Cardiac fibroblast (primary cell): Measurements from ENCODE around the gene CHRNA4.

Experiments
- DNase-seq, 2 donors: peaks; one replicate each; pipeline versions ENCODE4 v3.0.0 to v3.0.0-alpha.2; 2010; ENCODE audit warnings: low read depth in 2 of 2
- H3K4me3 ChIP-seq, 2 donors: replicated peaks in 1 of 2; 1 replicate in 1 of 2; 2 replicates in 1 of 2; pipeline ENCODE4 v1.5.1; 2011; ENCODE audit warnings: low read depth in 2 of 2, low read length in 2 of 2, mild to moderate bottlenecking in 2 of 2, moderate library complexity in 1 of 2
- TF ChIP-seq, protein P1 (sequence below): IDR thresholded peaks from one replicate; pipeline ENCODE4 v1.5.1; 2011; ENCODE audit warnings: low read depth, mild to moderate bottlenecking, low read length, inconsistent platforms

Gene CHRNA4

DNA sequence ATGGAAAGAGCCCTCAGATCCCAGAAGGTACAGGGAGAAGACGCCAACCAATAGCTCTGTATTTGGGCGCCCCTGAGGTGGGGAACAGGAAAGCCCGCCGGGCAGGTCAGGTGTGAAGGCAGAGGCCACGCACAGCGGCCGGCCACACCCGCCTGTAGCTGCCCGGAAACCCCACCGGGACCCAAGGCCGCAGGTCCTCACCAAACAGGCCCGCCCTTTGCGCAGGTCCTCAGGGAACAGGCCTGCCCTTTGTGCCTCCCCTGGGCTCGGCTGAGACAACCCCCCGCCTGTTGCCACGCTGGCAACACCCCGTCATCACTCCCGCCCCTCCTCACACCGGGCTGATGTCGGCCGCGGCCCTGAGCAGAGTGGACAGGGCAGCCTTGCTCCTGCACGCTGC lies 44.9 kb upstream of the CHRNA4 start:
- no peak for DNase-seq
- no peak overlapping the region for H3K4me3 ChIP-seq
- TF ChIP-seq, protein P1, sequence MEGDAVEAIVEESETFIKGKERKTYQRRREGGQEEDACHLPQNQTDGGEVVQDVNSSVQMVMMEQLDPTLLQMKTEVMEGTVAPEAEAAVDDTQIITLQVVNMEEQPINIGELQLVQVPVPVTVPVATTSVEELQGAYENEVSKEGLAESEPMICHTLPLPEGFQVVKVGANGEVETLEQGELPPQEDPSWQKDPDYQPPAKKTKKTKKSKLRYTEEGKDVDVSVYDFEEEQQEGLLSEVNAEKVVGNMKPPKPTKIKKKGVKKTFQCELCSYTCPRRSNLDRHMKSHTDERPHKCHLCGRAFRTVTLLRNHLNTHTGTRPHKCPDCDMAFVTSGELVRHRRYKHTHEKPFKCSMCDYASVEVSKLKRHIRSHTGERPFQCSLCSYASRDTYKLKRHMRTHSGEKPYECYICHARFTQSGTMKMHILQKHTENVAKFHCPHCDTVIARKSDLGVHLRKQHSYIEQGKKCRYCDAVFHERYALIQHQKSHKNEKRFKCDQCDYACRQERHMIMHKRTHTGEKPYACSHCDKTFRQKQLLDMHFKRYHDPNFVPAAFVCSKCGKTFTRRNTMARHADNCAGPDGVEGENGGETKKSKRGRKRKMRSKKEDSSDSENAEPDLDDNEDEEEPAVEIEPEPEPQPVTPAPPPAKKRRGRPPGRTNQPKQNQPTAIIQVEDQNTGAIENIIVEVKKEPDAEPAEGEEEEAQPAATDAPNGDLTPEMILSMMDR: no peak

GRCh38 chr20:63405102-63405730 lies 44.1 kb upstream of the CHRNA4 start:
- H3K4me3 ChIP-seq: no peak overlapping the region
- no peak for DNase-seq
- TF ChIP-seq, protein P1: no peak

- no peak overlapping the region for H3K4me3 ChIP-seq
- TF ChIP-seq, protein P1: no peak
Measured at GRCh38 chr20:63404129-63405085, 43.3 kb upstream of the CHRNA4 start.

GRCh38 chr20:63403403-63404105 lies 42.4 kb upstream of the CHRNA4 start:
- no peak for DNase-seq
- no peak overlapping the region for H3K4me3 ChIP-seq
- TF ChIP-seq, protein P1: no peak

More at GRCh38 chr20:63404129-63405085, 43.3 kb upstream of the CHRNA4 start:
- DNase-seq: no peak

- TF ChIP-seq, protein P1: no peak
- H3K4me3 ChIP-seq: no peak overlapping the region
- DNase-seq: no peak
Measured at GRCh38 chr20:63402860-63403220, 41.7 kb upstream of the CHRNA4 start.

- DNase-seq: no peak
- TF ChIP-seq, protein P1: no peak
- H3K4me3 ChIP-seq: no peak overlapping the region
Measured at GRCh38 chr20:63402181-63402859, 41.2 kb upstream of the CHRNA4 start.
